ENCODE measurements around the gene SPATS1.

DNA sequence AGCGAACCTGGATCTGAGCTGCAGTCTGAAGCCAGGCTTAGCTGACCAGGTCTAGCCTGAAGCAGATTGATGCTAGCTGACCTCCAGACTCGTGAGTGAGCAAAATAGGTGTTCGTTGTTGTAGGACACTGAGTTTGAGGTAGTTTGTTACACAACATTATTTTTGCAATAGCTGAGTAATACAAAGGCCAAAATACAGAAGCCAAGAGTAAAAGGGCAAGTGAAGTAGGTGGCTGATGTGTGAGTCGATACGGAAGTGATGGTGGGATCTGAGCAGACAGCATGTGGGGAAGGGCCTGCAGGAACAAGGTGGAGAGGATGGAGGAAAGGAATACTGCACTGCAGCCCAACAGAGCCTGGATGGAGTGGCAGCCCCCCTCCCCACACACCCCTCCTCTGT lies 8.5 kb upstream of the SPATS1 start:
- TF ChIP-seq POLR2AphosphoS5 (IDR thresholded peaks at IDR 0.05; ENCODE audit: low read depth) (no peak), CTCF (IDR thresholded peaks at IDR 0.05; ENCODE audit: insufficient read depth, low read length) (no peak), GABPA (IDR thresholded peaks at IDR 0.05; ENCODE audit: low read depth) (no peak), SPI1 (IDR thresholded peaks at IDR 0.05; ENCODE audit: borderline replicate concordance, low read depth) (peak; percentile 60; the same call in 1 of the 2 replicates)
- TF ChIP-seq, protein P1, sequence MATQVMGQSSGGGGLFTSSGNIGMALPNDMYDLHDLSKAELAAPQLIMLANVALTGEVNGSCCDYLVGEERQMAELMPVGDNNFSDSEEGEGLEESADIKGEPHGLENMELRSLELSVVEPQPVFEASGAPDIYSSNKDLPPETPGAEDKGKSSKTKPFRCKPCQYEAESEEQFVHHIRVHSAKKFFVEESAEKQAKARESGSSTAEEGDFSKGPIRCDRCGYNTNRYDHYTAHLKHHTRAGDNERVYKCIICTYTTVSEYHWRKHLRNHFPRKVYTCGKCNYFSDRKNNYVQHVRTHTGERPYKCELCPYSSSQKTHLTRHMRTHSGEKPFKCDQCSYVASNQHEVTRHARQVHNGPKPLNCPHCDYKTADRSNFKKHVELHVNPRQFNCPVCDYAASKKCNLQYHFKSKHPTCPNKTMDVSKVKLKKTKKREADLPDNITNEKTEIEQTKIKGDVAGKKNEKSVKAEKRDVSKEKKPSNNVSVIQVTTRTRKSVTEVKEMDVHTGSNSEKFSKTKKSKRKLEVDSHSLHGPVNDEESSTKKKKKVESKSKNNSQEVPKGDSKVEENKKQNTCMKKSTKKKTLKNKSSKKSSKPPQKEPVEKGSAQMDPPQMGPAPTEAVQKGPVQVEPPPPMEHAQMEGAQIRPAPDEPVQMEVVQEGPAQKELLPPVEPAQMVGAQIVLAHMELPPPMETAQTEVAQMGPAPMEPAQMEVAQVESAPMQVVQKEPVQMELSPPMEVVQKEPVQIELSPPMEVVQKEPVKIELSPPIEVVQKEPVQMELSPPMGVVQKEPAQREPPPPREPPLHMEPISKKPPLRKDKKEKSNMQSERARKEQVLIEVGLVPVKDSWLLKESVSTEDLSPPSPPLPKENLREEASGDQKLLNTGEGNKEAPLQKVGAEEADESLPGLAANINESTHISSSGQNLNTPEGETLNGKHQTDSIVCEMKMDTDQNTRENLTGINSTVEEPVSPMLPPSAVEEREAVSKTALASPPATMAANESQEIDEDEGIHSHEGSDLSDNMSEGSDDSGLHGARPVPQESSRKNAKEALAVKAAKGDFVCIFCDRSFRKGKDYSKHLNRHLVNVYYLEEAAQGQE (IDR thresholded peaks at IDR 0.05; ENCODE audit: insufficient replicate concordance, low read depth), result no peak
